Measurements from ENCODE around the gene WDR75.

DNA sequence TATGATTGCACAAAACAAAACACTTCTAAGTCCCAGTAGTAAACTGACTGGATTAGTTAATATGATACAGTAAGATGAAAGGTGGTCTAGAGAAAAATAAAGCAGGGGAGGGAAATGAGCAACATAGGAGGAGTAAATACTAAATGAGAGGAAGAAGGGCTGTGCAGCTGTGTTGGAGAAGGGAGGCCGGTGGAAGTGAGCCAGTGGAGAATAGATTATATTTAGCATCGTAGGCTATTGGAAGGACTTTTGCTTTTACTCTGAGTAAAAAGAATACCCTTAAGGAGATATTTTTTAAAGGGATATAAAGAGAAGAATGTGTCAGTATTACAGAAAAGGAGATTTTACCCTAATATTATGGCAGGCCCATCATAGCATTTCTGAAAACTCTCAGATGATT lies 12.7 kb downstream of the WDR75 start:
- TF ChIP-seq POLR2A (IDR thresholded peaks at IDR 0.05) (no peak), POLR2AphosphoS5 (IDR thresholded peaks at IDR 0.05) (no peak)
